Raji (cell line): ENCODE measurements around the gene MPC1.

Source experiments
- POLR2A ChIP-seq: IDR thresholded peaks from 2 replicates; pipeline ENCODE4 v1.6.1; 2011; ENCODE audit warnings: low read depth, low read length, control low read depth; ENCODE audit not compliant: insufficient read depth

MPC1 gene

DNA sequence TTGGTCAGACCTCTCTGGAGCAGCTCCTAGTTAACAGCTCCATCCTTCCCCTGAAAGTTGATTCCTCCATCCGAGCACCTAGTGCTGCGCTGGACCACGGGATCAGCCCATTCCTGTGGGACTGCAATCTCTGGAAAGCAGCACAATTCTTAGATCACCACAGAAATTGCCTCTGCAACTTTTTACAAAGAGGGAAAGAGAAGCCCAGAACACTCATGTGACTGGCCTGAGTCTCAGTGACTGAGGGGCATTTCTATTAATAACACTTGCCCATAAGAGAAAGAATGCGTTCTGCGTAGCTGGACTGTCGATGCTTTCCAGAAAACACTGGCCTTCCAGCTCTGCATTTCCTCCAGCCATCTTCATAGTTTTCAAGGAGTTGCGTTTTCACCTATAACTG lies 18.3 kb downstream of the MPC1 start:
- TF ChIP-seq POLR2A: no peak

DNA sequence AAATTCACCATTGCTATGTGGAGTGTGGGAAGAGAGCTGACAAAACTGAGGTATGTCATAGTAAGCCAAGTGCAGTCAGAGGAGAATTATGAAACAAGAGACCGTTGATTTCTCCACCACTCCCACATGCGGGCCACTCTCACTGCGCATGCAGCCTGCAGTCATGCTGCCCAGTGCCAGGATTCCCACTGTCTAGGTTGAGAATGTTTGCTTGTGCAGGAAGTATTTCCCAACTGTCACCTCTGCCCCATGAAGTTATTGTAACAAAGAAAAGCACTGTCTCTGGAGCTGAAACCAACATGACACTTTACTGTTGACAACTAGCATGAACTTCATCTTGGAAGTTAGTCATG lies 21.7 kb downstream of the MPC1 start:
- no peak for TF ChIP-seq POLR2A

DNA sequence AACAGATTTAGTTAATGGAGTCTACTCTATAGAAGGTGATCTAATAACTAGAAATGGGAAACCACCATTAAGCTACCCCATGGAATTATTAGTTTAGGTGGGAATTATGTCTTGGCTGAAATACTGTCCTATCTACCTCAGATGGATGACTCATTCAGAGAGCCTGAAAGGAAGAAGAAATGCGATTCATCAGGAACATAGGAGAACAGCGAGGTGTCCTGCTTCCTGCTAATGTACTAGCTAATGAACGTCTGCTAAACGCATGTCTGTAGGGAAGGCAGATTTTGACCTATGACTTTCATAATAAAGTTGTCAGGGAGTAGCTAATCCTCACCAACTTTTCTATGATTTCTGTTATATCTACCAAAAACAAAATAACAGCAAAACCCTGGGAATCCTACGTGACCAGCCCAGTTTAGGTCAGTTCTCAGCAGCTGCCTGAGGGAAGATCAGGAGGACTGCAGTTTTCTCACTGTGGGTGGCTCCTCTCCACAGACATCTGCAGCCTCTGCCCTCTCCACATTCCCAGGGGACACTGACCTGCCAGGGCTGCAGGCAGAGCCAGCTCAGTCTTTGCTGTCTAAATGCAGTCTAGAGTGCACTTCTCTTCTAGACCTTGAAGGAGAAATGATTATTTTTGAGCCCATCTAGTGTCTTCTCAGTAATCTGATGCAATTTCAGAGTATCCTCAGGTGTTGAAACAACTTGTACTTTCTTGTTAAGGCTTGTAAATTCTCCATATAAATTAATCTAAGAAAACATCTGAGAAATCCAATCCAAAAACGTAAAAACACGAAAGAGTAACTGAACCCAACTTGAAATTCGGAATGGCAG lies 22.3 kb downstream of the MPC1 start:
- no peak for TF ChIP-seq POLR2A

DNA sequence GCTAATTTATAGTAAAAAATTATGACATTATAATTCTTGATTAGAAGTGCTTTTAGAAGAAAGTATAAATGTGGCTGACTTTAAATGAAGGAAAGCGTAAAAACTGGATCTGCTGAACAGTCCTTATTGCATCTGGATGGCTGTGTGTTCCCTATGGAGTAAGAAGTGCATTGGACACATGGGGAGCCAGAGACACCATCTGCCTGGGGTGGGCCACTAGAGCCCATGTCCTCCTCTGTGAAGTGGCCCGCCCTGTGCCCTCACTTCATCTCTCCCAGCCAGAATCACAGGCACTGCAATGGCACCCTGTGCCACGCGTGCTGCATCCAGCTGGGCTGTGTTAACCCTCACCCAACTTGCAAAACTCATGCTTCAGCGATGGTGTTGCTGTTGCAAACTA lies 27.2 kb downstream of the MPC1 start:
- no peak for TF ChIP-seq POLR2A

DNA sequence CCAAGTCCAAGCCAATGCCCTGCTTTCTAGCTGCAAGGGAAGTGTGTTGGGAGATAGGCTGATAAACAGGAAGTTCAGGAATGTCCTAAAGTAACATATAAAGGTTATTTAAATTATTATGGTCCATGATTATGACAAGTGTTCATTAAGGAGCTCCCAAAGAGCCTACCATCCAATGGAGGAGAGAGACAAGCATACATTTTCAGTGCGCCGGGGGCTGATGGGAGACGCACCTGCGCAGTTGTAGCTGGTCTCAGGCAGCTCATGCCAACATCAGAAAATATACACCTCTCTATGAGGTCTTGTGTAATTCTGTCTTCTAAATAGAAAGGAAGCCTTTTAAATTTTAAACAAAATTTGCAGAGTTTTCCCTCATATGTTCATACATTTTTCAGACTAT lies 27.8 kb downstream of the MPC1 start:
- TF ChIP-seq POLR2A: no peak

DNA sequence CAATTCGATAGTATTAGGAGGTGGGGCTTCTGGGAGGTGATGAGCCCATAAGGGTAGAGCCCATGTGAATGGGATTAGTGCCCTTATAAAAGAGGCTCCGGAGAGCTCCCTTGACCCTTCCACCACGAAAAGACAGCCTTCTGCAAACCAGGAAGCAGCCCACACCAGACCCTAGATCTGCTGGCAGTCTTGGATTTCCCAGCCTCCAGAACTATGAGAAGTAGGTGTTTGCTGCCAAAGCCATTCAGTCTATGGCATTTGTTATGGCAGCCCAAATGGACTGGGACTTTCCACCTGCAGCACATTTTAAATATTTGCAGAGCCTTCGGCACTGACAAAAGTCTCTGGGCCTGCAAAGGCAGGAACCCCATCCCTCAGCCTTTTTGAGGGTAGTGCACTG lies 28.6 kb downstream of the MPC1 start:
- no peak for TF ChIP-seq POLR2A

DNA sequence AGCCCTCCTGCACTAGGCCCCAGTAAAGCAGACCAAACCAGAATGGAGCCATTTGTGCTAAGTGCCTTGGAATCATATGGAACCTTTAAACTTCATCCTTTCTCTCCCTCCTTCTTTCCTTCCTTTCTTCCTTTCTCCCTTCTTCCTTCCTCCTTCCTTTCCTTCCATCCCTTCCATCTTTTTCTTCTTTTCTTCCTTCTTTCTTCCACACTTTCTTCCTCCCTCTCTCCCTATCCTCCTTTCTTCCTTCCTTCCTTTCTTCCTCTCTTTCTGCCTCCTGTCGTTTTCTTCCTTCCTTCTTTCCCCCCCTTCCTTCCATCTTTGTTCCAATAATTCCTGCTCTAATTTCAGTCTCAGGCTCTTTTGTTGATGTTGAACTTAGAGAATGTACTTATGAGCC lies 29.2 kb downstream of the MPC1 start:
- TF ChIP-seq POLR2A: no peak

DNA sequence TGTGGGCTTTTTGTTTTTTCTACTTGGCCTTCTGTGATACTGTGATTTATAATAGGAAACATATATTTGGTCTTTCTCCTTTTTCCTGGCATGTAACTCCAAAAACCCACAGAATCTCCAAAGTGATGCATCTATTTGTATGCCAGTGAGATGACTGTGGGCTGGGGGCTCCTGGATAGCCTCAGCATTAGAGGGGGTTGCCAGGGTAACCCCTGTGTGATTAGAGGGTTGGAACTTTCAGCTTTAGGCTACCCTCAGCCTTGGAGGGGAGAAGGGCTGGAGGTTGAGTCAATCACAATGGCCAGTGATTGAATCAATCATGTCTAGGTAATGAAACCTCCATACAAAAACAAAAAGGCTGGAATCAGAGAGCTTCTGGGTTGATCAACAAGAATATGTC lies 29.8 kb downstream of the MPC1 start:
- no peak for TF ChIP-seq POLR2A

DNA sequence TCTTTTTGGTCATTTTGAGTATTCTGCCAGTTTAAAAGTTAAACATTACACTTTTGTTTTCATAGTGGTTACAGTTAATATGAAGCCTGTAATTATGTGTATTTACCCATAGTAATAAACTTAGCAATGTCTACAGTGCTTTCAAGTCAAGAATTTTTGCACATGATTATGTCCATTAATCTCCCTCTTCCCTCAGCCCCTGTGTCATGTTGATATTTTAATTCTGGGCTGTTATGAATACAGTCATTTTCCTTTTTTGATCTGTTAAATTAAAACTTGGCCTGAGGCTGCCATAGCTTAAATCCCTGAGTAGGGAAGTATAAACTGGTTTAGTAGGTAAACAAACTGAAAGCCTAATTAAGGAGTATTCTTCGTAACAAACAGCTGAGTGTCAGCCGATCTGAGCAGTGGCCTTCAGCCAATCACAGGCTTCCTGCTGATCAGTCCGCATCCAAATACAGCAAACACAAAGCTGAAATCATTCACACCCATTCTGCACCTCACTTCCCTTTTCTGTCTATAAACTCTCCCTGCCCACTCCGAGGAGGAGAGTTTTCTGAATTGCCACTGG lies 30.9 kb downstream of the MPC1 start:
- peak; percentile 46; the same call in 1 of the 2 replicates for TF ChIP-seq POLR2A

DNA sequence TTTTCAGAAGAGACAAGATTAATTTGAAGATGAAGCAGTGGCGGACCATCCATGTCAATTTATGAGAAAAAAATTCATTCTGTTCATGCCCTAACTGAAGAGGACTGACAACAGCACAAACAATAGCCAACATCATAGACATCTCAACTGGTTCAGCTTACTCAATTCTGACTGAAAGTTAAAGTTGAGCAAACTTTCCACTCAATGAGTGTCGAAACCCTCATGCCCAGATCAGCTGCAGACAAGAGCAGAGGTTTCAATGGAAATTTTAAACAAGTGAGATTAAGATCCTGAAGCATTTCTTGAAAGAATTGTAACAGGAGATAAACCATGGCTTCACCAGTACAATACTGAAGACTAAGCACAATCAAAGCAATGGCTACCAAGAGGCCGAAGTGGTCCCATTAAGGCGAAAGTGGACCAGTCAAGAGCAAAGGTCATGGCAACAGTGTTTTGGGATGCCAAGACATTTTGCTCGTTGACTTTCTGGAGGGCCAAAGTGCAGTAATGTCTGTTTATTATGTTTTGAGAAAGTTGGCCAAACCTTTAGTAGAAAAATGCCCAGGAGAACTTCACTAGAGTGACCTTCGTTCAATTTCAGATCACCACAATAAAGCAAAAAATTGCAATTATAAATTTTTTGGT lies 34.3 kb downstream of the MPC1 start:
- no peak for TF ChIP-seq POLR2A

DNA sequence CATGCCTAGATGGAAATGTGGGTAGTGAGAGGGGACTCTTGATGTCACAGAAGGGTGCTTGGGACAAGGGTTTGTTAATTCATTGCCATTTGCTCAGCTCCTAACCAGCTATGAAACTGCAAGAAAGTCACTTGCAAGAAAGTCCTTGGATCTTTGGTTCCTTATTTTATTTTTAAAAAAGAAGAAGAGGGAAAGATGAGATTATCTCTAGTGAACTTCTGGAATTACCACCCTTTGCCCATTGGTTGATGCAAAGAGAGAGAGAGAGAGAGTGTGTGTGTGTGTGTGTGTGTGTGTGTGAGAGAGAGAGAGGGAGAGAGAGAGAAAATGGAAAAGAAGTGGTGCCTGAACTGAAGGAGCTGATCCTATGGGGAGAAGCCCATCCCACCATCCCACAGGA lies 35.8 kb downstream of the MPC1 start:
- no peak for TF ChIP-seq POLR2A

DNA sequence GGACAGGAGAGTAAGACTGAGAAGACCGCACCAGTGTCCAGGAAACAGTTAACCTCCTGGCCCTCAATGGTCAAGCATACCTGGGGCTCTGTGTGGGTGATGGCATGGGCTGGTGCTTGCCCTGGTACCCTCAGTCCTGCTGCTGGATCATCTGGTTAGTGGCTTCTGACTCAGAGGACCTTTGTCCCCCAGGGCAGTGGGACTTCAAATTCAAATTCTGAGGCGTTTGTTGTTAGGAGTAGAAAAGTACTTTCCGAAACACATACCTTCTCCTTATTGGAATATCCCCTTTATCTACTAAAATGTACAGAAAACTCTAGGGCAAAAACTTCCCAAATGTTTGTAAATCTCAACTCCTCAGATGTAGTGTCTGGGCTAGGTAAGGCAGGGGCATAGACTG lies 36.3 kb downstream of the MPC1 start:
- TF ChIP-seq POLR2A: no peak

DNA sequence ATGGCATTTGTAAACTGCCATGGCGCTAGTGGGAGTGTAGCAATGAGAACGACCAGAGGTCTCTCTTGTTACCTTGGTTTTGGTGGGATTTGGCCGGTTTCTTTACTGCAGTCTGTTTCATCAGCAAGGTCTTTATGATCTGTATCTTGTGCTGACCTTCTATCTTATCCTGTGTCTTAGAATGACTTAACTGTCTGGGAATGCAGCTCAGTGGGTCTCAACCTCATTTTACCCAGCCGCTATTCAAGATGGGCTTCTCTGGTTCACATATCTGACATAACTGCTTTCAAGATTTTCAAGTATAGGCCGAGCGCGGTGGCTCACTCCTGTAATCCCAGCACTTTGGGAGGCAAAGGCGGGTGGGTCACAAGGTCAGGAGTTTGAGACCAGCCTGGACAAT lies 38.5 kb downstream of the MPC1 start:
- TF ChIP-seq POLR2A: no peak

DNA sequence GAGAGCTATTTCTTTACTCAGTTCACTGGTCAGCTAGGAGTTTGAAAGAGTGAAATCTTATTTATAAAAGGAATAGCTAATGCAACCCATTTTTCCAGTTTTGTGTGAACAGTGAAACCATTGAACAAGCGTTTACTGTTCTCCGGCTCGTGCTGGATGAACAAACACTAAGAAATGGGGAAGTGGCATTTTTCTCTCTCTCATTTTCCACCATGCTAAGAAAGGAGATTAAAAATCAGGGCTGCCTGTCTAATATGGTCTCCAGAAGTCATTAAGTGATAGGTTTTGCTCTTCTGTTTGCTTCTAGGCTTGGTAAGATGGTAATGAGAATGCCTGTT lies 39.6 kb downstream of the MPC1 start:
- no peak for TF ChIP-seq POLR2A

DNA sequence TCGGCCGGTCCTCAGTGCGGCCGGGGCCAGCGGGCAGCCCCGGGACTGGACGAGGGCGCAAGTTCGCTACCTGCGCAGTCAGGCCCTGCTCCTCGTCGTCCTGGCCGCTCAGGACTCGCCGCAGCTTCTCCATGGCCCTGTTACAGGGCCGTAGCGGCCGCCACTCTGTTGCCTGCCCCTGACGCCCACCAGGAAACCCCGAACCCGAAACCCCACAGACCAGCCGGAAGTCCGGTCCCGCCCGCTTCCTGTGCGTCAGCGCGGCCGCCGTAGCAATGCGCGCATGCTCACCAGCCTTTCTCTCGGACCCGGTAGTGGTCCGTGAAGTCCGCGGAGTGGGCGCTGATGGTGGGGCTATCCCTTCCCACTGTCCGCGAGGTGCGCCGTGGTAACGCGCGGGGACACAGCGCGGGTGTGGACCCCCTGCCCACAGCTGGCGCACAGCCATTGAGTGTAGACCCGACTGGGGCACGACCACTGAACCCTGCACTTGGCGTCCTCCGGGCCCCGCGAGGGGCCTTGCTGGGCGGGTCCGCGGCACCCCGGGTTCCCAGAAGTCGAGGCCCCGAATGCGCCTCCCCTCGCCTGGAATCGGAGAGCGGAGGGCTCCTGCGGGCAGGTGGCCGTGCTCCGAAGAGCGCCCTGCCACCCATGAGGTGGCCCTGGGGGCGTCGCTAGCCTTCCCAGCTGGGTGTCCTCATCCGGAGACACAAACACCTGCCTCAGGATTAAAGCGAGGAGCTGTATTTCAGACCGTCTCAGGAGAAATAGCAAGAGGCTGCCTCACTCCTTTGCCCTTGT lies 40.2 kb downstream of the MPC1 start, which contains the start of gene SFT2D1:
TSS of gene SFT2D1 (minus strand) at position 197 of the 801 bp plus-strand sequence. CDS start at position 133, 64 bp downstream.
- peak; percentile 98 for TF ChIP-seq POLR2A

DNA sequence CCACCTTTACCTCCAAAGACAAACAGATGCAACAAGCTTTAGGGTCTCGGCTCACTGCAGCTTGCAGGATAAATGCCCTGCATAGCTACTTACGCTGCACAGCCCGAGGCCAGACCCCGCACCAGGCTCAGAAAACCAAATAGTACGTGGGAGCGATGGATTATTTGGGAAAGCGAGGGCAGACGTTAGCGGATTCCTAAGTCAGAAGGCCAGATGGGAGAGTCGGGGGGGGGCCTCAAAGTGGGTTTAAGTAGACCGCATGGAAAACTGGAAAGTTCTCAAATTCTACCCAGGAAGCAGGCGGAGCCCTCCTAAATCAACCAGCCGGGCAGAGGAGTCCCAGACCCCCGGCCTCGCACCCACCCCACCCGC lies 40.8 kb downstream of the MPC1 start:
- no peak for TF ChIP-seq POLR2A

DNA sequence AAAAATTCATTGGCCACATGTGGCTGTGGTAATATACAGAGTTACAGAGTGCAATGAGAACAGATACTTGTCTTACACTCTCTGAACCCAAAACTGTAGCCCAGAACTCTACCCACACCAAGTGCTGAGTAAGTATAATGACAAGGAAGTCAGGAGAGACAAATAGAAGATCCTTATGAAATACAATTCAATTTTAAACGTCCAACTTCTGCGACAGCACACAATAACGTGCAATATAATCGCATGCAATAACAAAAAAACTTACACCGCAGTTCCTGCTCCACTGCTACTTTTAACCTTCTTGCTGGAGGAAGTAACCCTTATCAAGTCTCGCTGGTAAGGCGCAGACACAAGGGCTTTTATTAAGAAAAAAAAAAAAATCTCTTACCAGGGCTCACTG lies 41.3 kb downstream of the MPC1 start:
- no peak for TF ChIP-seq POLR2A
